Epithelial cell of proximal tubule (primary cell): ENCODE measurements around the gene ARRDC4. TPM values are rescaled to one million over a fixed set of nuclear protein-coding genes. Genes with fewer than 3 reads are reported as not detected.
A peak's percentile ranks its signal among the peaks of the same experiment; 100 is the strongest.

Experiments
- DNase-seq: peaks from one replicate; pipeline ENCODE4 v3.0.0-alpha.2; 2011; ENCODE audit warnings: low read depth
- H3K4me3 ChIP-seq: 2 replicates; pipeline ENCODE4 v1.5.1; 2011; ENCODE audit warnings: low read depth, mild to moderate bottlenecking, low read length
- total RNA-seq: library from RNA; depleted of rRNA; stranded (reverse); fragments of >200 nt; gene quantifications from 2 replicates; pipeline ENCODE4 v1.2.3, GENCODE V29; 2015
- TF ChIP-seq, protein P1 (sequence below): conservative IDR thresholded peaks from 2 replicates; pipeline ENCODE4 v1.5.1; 2012; ENCODE audit warnings: low read depth, mild to moderate bottlenecking, low read length

ARRDC4 gene, protein sequence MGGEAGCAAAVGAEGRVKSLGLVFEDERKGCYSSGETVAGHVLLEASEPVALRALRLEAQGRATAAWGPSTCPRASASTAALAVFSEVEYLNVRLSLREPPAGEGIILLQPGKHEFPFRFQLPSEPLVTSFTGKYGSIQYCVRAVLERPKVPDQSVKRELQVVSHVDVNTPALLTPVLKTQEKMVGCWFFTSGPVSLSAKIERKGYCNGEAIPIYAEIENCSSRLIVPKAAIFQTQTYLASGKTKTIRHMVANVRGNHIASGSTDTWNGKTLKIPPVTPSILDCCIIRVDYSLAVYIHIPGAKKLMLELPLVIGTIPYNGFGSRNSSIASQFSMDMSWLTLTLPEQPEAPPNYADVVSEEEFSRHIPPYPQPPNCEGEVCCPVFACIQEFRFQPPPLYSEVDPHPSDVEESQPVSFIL
- 2.0 and 18.3 TPM in 2 replicates for total RNA-seq

GRCh38 chr15:97960364-97961066 lies at the start of gene ARRDC4:
TSS of gene ARRDC4 (plus strand) at chr15:97960703. CDS start at chr15:97960862, 159 bp downstream.
- peak; percentile 93 for DNase-seq
- H3K4me3 ChIP-seq = peak within 1 kb of the TSS; percentile 92
- TF ChIP-seq, protein P1, sequence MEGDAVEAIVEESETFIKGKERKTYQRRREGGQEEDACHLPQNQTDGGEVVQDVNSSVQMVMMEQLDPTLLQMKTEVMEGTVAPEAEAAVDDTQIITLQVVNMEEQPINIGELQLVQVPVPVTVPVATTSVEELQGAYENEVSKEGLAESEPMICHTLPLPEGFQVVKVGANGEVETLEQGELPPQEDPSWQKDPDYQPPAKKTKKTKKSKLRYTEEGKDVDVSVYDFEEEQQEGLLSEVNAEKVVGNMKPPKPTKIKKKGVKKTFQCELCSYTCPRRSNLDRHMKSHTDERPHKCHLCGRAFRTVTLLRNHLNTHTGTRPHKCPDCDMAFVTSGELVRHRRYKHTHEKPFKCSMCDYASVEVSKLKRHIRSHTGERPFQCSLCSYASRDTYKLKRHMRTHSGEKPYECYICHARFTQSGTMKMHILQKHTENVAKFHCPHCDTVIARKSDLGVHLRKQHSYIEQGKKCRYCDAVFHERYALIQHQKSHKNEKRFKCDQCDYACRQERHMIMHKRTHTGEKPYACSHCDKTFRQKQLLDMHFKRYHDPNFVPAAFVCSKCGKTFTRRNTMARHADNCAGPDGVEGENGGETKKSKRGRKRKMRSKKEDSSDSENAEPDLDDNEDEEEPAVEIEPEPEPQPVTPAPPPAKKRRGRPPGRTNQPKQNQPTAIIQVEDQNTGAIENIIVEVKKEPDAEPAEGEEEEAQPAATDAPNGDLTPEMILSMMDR = no peak

DNA sequence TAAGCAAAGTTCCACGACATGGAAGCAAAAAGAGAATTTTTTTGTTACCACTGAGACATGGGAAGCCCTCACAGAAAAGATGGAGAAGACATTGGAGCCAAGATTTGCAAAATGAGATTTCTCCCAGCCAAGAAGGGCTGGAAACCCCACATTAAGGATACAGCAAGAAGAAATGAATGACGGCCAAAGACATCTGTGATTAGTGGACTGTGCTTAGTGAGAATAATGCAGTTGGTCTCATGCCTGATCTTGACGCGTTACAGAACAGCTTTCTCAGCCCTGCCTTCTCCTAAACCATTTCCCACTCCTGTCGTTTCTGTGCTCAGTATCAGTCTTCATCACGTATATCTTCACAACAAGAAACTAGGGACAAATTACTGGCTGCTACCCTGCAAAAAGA lies 45.8 kb upstream of the ARRDC4 start:
- TF ChIP-seq, protein P1 = no peak
- H3K4me3 ChIP-seq = no peak overlapping the region
- DNase-seq = no peak

DNA sequence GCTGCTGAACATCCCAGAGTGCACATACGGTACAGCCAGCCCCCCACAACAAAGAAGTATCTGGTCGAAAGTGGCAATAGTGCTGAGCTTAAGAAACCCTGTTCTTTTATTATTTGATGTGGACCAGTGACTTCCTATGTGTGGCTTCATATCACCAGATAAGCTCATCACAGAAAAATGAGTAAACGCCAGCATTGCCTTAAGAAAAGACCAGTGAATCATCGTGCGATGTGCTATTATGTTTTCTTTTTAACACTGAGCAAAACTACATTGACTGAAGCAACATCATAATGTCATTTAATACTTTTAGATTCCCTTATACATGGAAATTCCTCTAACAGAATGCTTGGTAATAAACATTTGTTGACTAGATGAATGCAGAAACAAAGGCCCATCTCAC lies 45.2 kb upstream of the ARRDC4 start:
- no peak overlapping the region for H3K4me3 ChIP-seq
- TF ChIP-seq, protein P1 = no peak
- DNase-seq = no peak

DNA sequence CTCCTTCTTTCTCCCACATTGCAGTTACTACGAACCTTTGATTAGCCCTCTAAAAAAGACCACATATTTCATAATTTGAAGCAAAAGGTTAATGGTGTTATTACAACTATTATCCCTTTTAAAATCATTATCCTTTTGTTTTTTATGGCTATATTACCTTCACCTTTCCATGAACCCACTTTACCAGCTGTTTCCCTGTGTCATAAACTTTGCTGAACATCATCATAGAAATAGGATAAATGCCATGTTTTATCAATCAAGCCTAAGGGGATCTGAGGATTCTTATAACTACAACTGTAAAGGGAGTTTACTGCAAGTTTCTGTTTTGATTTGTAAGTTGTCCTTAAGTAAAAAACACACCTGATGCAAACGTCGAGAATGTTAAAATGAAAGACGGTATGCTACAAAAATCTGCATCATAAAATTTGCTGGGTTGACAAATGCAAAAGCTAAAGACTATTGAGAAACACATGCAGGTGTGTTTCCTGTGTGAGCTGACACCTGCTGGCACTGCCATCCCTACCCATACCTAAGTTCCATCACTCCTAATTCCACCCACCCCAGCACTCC lies 39.1 kb upstream of the ARRDC4 start:
- H3K4me3 ChIP-seq = no peak overlapping the region
- TF ChIP-seq, protein P1 = no peak
- no peak for DNase-seq

DNA sequence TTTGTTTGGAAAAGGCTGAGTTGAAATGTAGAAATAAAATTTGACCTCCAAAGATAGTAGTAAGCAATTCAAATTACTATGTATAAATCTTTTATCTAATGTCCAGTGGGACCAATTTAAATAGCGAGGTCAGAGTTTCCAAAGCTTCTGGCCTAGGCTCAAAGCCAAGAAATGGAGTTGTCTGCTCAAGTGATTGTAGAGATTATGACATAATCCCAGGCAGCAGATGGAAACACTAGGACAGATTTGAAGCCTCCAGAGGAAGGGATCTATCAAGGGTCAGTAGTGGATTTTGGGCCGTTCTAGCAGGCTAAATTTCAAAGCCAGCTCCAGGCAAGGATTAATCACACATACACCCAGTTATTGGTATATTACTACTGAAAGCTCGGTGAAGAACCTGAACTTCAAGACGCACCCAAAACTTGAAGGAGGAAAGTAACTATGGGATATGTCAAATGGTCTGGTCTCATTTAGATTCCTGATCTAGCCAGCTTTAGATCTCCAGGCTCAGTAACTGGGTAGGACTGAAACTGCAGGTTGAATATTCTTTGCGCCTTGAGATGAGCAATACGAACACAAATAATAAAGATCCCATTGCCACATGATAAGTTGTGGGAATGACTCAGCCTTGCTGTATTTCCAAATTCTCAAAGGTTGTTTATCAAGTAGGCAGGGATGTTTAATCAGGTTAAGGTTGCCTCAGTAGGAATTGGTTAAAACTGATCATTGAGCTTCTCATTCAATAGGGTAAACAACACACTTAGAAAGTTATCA lies 30.9 kb upstream of the ARRDC4 start:
- no peak for DNase-seq
- TF ChIP-seq, protein P1 = no peak

DNA sequence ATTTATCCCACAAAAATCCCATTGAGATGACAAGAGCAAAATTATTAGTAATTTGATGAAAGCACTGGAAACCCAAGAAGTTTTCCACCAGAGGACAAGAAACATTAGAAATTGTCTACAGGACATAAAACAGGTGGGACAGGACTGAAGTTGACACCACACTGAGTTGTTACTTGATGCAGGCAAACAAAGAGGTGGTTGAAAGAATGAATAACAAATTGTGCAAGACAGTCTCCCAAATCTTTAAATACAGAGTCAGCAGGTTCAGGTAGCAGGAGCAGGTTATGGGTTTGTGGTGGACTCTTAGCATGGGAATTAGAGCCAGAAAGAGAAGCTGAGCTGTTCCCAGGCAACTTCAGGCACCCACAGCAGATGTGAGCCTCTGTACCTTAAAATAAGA lies 30.3 kb upstream of the ARRDC4 start:
- DNase-seq = no peak
- TF ChIP-seq, protein P1 = no peak

More for the DNA sequence above, 30.9 kb upstream of the ARRDC4 start:
- no peak overlapping the region for H3K4me3 ChIP-seq

More for the DNA sequence above, 30.3 kb upstream of the ARRDC4 start:
- no peak overlapping the region for H3K4me3 ChIP-seq
